Ovary (tissue), 9 donors: ENCODE data around the gene MEGF10. TPM values are rescaled to one million over a fixed set of nuclear protein-coding genes. Genes with fewer than 3 reads are reported as not detected.

ENCODE experiments used
- DNase-seq, 5 donors: peaks; one replicate each; pipeline ENCODE4 v3.0.0-alpha.2; 2019 to 2020
- H3K27ac ChIP-seq, 2 donors: fragments of 200-600 bp; one replicate each; pipeline versions ENCODE4 v1.5.1 to v1.8.0; 2019 to 2022
- H3K27me3 ChIP-seq: fragments of 200-600 bp; one replicate; pipeline ENCODE4 v1.8.0; 2022
- H3K36me3 ChIP-seq: fragments of 200-600 bp; sonication (generic); one replicate; pipeline ENCODE4 v1.5.1; 2019
- H3K4me1 ChIP-seq: one replicate; pipeline ENCODE4 v1.8.1; 2013; ENCODE audit warnings: mild to moderate bottlenecking, moderate library complexity; ENCODE audit not compliant: insufficient read depth
- H3K4me3 ChIP-seq: fragments of 200-600 bp; sonication (generic); one replicate; pipeline ENCODE4 v1.5.1; 2017
- H3K9me3 ChIP-seq, 2 donors: fragments of 200-600 bp in 1 of 2; sonication (generic) in 1 of 2; one replicate each; pipeline versions ENCODE4 v1.5.1 to v1.8.1; 2013 to 2019; ENCODE audit warnings: mild to moderate bottlenecking in 1 of 2, moderate library complexity in 1 of 2
- CTCF ChIP-seq, 3 donors: fragments of 450-650 bp in 2 of 3; fragments of 200-600 bp in 1 of 3; IDR thresholded peaks; one replicate each; pipeline versions ENCODE4 v1.5.1 to v1.8.0; 2016 to 2022; ENCODE audit warnings: antibody characterized with exemption in 3 of 3, mild to moderate bottlenecking in 1 of 3
- EP300 ChIP-seq: sonication (generic); formaldehyde crosslinking; IDR thresholded peaks from one replicate; pipeline ENCODE4 v1.6.1; 2017; ENCODE audit warnings: antibody characterized with exemption
- POLR2A ChIP-seq: fragments of 450-650 bp; IDR thresholded peaks from one replicate; pipeline ENCODE4 v1.6.1; 2017; ENCODE audit warnings: antibody characterized with exemption, mild to moderate bottlenecking, moderate library complexity
- WGBS, 3 donors: extraction: QIAGEN DNeasy Blood & Tissue Kit in 1 of 3; methylation state at CpG; one replicate each; pipeline versions ENCODE4 v1.1.5 to v1.1.7; 2013 to 2017; 5-methylcytosine and 5-hydroxymethylcytosine counted together
- intact Hi-C, 4 donors: fragments of 100-400 bp; cut with DNase I; formaldehyde crosslinking; loops; one replicate each; pipeline versions ENCODE4 v1.11.0 to v1.15.1; 2022 to 2023
- polyA plus RNA-seq, 2 donors: library from polyadenylated mRNA; stranded (reverse); fragments of 200-250 nt in 1 of 2; fragments of 350-450 nt in 1 of 2; fragmentation: Illumina TruSeq in 1 of 2; extraction: RNeasy Lipid Tissue Mini Kit (QIAGEN cat#74804) in 1 of 2; gene quantifications; one replicate each; pipeline ENCODE4 v1.2.3, GENCODE V29; 2013 to 2014
- total RNA-seq, 7 donors: library from RNA; depleted of rRNA in 2 of 7; stranded (reverse); fragments of >200 nt in 2 of 7; fragmentation: NEBNext Ultra II Directional in 3 of 7; extraction: Animal tissue kit (Norgen Biotek cat#: 25700) in 3 of 7; gene quantifications; one replicate each; pipeline versions ENCODE4 v1.1.0 to v1.2.4, GENCODE V29; 2016 to 2023
- donor health status: DM: no; HTN: no; CAD: no; lungs with moderate emphysema.
- donor health status: DM: no; HTN: no; CAD: no.
- donor health status: Bipolar disorder and iron deficiency.
- donor health status: DM: yes; HTN: yes; CAD: no.
- donor health status: DM: no; HTN: no; CAD: no.
- donor health status: DM: yes; HTN: yes; CAD: no.

MEGF10 gene
- total and polyA plus RNA-seq, 9 donors, result 0.10 to 1.2 (median 0.51) TPM; not detected in 1

DNA sequence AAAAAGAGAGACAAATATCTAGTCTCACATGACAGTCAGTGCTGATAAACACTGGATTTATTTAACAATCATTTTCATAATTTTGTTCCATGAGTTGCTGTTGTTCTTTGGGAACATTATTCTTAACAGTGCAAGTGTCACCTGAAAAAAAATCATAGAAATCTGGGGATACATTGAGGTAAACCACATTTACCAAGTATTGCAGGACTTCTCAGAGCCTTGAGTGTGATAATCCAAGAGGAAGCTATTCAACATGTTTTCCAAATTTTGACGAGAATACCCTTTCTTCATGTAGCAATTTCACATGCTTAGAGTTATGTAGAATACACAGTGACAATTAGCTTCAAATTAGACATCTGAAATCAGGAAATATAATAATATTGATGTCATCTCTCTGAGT is 108.5 kb downstream of the MEGF10 start:
- intact Hi-C loops, result no loop called here
- Histone ChIP-seq H3K27me3 (no peaks in the 10 kb centered on the region), H3K4me1 (no peaks in the 10 kb centered on the region), H3K36me3 (no peaks in the 10 kb centered on the region), H3K9me3 (no peaks in the 10 kb centered on the region), H3K27ac (no peak overlapping the region), H3K4me3 (no peak overlapping the region)
- WGBS, 3 donors, result 88 to 89% (median 88%) methylated on average over 1 of the region's 1 CpG
- TF ChIP-seq POLR2A, result no peak
- DNase-seq, result no peak

DNA sequence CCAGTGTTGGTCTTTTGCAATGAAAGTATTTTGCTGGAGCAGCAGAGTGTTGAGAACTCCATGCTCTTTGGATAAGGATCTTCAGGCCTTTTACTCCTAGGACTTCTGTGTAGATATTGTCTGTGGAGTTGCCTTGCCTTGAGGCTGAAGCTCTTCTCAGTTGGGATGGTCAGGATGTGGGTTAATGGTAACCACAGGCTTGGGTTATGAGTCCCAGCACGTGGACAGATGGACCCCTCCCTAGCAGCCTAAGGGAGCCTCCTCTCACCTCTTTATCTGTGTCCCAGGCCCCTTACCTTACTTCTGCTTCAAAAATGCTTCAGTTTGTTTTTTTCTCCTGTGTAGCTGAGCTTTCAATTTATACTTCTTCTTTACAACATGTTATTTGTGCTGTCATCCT is 109.9 kb downstream of the MEGF10 start:
- DNase-seq, result no peak
- no peak for TF ChIP-seq EP300
- TF ChIP-seq POLR2A, result no peak
- no peak for TF ChIP-seq CTCF (IDR thresholded peaks at IDR 0.05)
- Histone ChIP-seq H3K4me1 (no peaks in the 10 kb centered on the region), H3K36me3 (no peaks in the 10 kb centered on the region), H3K4me3 (no peak overlapping the region), H3K27me3 (no peaks in the 10 kb centered on the region), H3K27ac (no peak overlapping the region), H3K9me3 (no peaks in the 10 kb centered on the region)
- intact Hi-C loops, result no loop called here
- WGBS, 3 donors, result 20 to 30% (median 26%) methylated on average over 1 of the region's 1 CpG

DNA sequence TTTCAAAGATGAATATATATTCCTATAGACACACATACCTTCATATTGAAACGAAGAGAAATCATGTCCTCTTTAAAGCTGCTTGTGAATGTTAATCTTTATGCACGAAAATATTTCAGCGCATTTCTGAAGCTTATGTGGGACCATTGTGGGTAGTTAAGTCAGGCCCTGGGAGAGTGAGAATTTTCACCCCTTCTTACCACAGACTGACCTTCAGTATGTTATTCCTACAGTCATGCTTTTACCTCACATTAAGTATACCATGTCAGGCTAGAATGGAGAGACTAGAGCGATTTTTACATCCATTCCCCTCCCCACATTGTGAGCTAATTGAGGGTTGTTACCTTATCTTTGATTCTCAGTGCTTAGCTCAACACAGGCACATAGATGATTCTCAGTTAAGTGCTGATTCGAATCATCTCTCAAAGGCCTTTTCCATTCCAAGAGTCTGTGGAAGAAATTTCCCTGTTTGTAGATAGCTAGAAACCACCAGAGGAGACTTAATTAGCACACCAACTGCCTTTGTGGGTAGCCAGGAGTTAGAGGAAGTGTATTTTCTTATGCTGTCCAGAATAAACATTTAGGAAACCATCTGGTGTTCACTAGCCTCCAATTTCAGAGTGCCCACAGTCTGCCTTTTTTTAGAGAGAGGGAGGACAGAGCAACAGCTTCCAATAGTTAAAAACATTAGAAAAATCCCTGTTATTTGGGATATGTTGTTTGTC is 110.5 kb downstream of the MEGF10 start:
- H3K36me3 ChIP-seq, result no peaks in the 10 kb centered on the region
- DNase-seq, result no peak
- intact Hi-C loops, result no loop called here
- no peaks in the 10 kb centered on the region for H3K4me1 ChIP-seq
- no peak overlapping the region for H3K4me3 ChIP-seq
- TF ChIP-seq CTCF (IDR thresholded peaks at IDR 0.05) (no peak), EP300 (no peak), POLR2A (no peak)
- WGBS, 3 donors, result 66 to 77% (median 69%) methylated on average over 5 of the region's 5 CpGs
- no peak overlapping the region for H3K27ac ChIP-seq
- no peaks in the 10 kb centered on the region for H3K27me3 ChIP-seq
- no peaks in the 10 kb centered on the region for H3K9me3 ChIP-seq

DNA sequence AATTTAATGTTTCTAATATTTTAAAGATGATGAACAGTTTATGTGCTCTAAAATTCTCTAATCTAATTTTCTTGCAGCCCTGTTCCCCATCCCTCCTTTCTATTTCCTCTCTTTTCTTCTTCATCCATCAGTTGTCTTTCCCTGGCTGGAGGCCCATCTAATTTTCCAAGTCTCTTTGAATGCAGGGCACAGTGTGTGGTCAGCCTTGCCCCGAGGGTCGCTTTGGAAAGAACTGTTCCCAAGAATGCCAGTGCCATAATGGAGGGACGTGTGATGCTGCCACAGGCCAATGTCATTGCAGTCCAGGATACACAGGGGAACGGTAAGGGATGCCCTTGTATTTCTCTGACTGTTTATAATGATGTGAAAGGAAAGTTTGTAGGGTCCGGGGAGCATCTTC is 111.8 kb downstream of the MEGF10 start:
- no peak overlapping the region for H3K27ac ChIP-seq
- 85 to 89% (median 88%) methylated on average over 5 of the region's 5 CpGs for WGBS, 3 donors
- intact Hi-C loops, result no loop called here
- no peaks in the 10 kb centered on the region for H3K27me3 ChIP-seq
- TF ChIP-seq POLR2A, result no peak
- DNase-seq, result no peak
- H3K9me3 ChIP-seq, result no peaks in the 10 kb centered on the region
- no peaks in the 10 kb centered on the region for H3K36me3 ChIP-seq
- no peaks in the 10 kb centered on the region for H3K4me1 ChIP-seq
- H3K4me3 ChIP-seq, result no peak overlapping the region

- DNase-seq, result no peak
- Histone ChIP-seq H3K9me3 (no peaks in the 10 kb centered on the region), H3K27ac (no peak overlapping the region), H3K27me3 (no peaks in the 10 kb centered on the region), H3K4me3 (no peak overlapping the region), H3K36me3 (no peaks in the 10 kb centered on the region), H3K4me1 (no peaks in the 10 kb centered on the region)
- TF ChIP-seq POLR2A (no peak), CTCF (IDR thresholded peaks at IDR 0.05) (no peak), EP300 (no peak)
- 95 to 98% (median 96%) methylated on average over 3 of the region's 3 CpGs for WGBS, 3 donors
- intact Hi-C loops, result no loop called here
Measured at GRCh38 chr5:127404190-127404589, 113.6 kb downstream of the MEGF10 start.
